B cell (primary cell): ENCODE measurements around the gene COLEC12.

ENCODE experiments used
- CTCF ChIP-seq: fragments of 200-600 bp; IDR thresholded peaks from one replicate; pipeline ENCODE4 v1.8.0; 2022; ENCODE audit warnings: antibody characterized with exemption, mild to moderate bottlenecking
- EZH2 ChIP-seq: IDR thresholded peaks from 2 replicates; pipeline ENCODE4 v1.6.1; 2012; ENCODE audit warnings: borderline replicate concordance, low read depth, mild to moderate bottlenecking, moderate library complexity, low read length; ENCODE audit not compliant: insufficient read depth, poor library complexity, severe bottlenecking

DNA sequence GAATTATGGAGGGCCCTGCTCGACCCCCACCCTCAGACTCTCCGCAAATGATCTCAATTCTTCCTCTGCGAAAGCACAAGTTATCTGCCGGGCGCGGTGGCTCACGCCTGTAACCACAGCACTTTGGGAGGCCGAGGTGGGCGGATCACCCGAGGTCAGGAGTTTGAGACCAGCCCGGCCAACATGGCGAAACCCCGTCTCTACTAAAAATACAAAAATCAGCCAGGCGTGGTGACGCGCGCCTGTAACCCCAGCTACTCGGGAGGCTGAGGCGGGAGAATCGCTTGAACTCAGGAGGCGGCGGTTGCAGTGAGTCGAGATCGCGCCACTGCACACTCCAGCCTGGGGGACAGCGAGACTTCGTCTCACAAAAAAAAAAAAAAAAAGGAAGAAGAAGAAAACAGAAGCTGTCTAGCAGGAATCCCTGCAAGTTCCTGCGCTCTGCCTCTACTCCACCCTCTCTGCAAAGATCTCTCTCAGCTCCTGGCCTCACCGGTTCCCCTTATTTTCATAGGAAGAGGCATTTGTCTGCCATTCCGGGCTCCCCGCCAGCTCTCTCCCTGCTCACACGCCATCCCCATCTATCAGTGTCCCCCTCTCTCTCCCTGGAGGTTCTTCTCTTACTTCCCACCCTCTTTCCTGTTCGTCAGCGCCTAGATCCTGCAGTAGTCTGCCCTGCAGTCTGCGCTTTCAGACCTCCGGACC is 13.5 kb upstream of the COLEC12 start:
- no peak for TF ChIP-seq EZH2
- no peak for TF ChIP-seq CTCF
